HPDE6-E6E7 (cell line): ENCODE data around the gene SIX6.
A peak's percentile ranks its signal among the peaks of the same experiment; 100 is the strongest.

Source experiments
- DNase-seq: peaks from one replicate; pipeline ENCODE4 v3.0.0; 2011; ENCODE audit warnings: missing footprints; ENCODE audit errors: extremely low spot score

SIX6 gene

GRCh38 chr14:60514378-60514740 lies 5.4 kb downstream of the SIX6 start:
- no peak for DNase-seq

DNA sequence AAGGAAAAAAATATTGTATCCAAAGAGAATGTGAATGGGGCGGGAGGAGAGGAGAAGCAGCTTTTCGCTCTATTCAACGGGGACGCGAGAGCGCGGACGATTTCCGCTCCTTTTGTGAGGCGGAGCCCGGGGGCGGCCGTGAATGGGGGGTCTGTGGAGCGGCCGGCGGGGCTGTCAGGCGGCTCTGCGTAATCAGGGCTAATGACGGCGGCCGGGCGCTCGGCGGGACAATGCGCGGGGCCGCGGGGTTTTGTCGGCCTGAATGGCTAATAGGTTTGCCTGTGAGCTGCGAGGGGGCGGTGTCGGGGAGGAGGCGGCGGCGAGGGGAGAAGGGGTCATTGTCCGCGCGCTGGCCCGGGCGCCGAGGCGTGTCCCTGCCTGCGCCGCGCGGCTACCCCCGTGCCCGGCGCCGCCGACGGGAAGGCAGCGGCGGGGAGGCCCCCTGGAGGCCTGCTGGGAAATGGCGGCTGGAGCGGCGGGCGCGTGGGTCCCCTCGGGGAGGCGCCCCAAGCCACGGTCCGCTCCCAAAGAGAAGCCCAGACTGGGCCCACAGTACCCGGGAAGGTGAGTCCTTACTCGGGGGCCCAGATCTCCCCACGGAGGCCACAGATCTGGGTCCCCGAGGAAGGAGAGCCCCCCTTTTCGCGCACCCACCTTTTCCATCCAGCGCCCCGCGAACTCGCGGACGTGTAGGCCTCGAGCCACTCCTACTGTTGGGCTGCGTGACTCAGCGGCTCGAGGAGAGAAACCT lies 6.0 kb downstream of the SIX6 start:
- no peak for DNase-seq

DNA sequence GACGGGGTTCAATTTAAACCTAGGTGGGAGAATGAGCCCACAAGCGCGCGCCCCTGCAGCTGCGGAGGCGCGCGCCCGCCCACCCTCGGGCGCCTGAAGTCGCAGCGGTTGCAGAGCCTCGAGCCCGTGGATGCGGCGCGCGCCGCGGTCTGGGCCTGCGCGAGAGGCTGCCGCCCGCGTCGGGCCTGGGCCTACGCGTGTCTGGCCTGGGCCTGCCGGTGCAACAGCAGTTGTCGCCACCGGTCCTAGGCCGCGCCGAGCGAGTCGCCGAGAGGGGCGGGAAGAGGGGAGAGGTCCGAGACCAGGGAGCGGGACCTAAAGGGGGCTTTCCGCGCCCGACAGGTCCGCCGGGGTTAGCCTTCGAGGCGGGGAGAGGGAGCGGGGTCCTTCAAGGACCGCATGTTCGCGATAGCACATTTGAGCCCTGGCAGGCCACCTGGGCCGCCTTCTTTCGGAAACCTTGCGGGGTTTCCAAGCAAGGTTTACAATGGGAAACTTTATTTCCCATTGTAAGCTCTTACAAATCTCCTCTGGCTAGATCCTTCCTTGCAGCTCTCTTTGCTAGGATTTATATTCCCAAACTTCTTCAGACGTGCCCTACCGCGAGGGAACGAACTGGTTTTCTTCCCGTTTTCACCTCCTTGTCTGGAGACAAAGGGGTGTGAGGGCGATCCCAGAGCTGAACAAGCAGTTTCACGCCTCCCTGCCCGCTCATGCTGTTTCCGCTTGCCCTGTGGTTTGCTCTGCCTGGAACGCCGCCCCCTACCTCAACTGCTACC lies 6.8 kb downstream of the SIX6 start:
- no peak for DNase-seq

DNA sequence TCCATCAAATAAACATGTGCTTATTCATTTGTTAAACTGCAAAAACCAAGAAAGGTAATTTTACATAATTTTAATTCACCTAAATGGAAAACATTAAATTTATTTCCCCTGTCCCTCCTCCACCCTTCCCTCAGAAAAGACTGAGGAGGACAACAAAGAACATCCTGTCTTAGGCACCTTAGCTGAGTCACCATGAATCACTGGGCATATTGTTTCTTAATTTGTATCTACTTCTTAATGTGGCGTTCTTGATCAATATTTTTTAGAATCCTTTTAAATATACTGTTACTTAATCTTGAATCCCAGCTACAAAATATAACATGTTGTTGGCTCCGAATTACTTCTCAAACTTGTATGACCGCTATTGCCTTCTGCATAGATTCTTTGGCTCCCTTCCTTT lies 23.5 kb downstream of the SIX6 start:
- peak; percentile 56 for DNase-seq

- no peak for DNase-seq
These were observed 28.7 kb downstream of the SIX6 start for GRCh38 chr14:60537663-60538062.

DNA sequence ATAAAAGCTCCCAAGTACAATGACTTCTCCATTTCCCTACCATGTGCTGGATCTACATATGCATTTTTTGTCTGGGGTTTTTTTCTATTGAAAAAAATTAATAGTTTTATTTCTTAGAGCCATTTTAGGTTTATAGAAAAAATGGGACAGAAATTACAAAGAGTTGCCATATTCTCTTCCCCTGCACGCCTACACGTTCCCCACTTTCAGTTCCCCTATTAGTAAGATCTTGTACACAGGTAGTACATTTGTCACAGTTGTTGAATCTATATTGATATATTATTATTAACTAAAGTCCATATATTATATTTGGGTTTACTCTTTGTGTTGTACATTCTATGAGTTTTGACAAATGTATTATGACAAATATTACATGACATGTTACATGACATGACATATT lies 35.7 kb downstream of the SIX6 start:
- DNase-seq: no peak

GRCh38 chr14:60553808-60554207 lies 44.9 kb downstream of the SIX6 start:
- no peak for DNase-seq

- peak; percentile 54 for DNase-seq
These were observed 53.1 kb downstream of the SIX6 start for GRCh38 chr14:60561845-60562746.
